ENCODE measurements around the gene ELFN1. TPM values are rescaled to one million over a fixed set of nuclear protein-coding genes. Genes with fewer than 3 reads are reported as not detected.

The ELFN1 gene
- total RNA-seq, 3 donors from 2014 or later: 0.26 to 0.44 (median 0.41) TPM

- no peak overlapping the region for H3K4me3 ChIP-seq
- DNase-seq (no peak), ATAC-seq (no peak)
- no peaks in the 10 kb centered on the region for H3K4me1 ChIP-seq (ENCODE audit: low read depth)
- intact Hi-C loops (cut with DNase I, micrococcal nuclease): no loop called here
- TF ChIP-seq CTCF (IDR thresholded peaks at IDR 0.05): no peak
- no peaks in the 10 kb centered on the region for H3K36me3 ChIP-seq (ENCODE audit: low read depth)
- no peaks in the 10 kb centered on the region for H3K9me3 ChIP-seq
These were observed 105.3 kb downstream of the ELFN1 start for GRCh38 chr7:1775389-1775788.

GRCh38 chr7:1777122-1777521 lies 107.0 kb downstream of the ELFN1 start:
- no peaks in the 10 kb centered on the region for H3K9me3 ChIP-seq
- no peak overlapping the region for H3K4me3 ChIP-seq
- no peak for DNase-seq
- no peaks in the 10 kb centered on the region for H3K36me3 ChIP-seq (ENCODE audit: low read depth)
- ATAC-seq: no peak
- TF ChIP-seq CTCF (IDR thresholded peaks at IDR 0.05): no peak
- intact Hi-C loops (cut with DNase I, micrococcal nuclease): no loop called here
- no peaks in the 10 kb centered on the region for H3K4me1 ChIP-seq (ENCODE audit: low read depth)

- ATAC-seq (no peak), DNase-seq (no peak)
- H3K4me1 ChIP-seq (ENCODE audit: low read depth): no peaks in the 10 kb centered on the region
- no peak overlapping the region for H3K4me3 ChIP-seq
- intact Hi-C loops (cut with DNase I, micrococcal nuclease): no loop called here
- no peaks in the 10 kb centered on the region for H3K9me3 ChIP-seq
- H3K36me3 ChIP-seq (ENCODE audit: low read depth): no peaks in the 10 kb centered on the region
- TF ChIP-seq CTCF (IDR thresholded peaks at IDR 0.05): no peak
These were observed 109.4 kb downstream of the ELFN1 start for GRCh38 chr7:1779445-1779844.

- Histone ChIP-seq H3K36me3 (ENCODE audit: low read depth) (no peaks in the 10 kb centered on the region), H3K9me3 (peaks cover 2% of the 10 kb centered on the region), H3K4me3 (no peak overlapping the region), H3K4me1 (ENCODE audit: low read depth) (no peaks in the 10 kb centered on the region)
- DNase-seq: no peak
- ATAC-seq: no peak
- intact Hi-C loops (cut with DNase I, micrococcal nuclease): no loop called here
- TF ChIP-seq CTCF (IDR thresholded peaks at IDR 0.05): no peak
These were observed 111.3 kb downstream of the ELFN1 start for GRCh38 chr7:1781369-1781768.

GRCh38 chr7:1785839-1786238 lies 115.8 kb downstream of the ELFN1 start:
- DNase-seq (no peak), ATAC-seq (no peak)
- no peak overlapping the region for H3K4me3 ChIP-seq
- no peak for TF ChIP-seq CTCF (IDR thresholded peaks at IDR 0.05)
- no peaks in the 10 kb centered on the region for H3K4me1 ChIP-seq (ENCODE audit: low read depth)
- H3K36me3 ChIP-seq (ENCODE audit: low read depth): no peaks in the 10 kb centered on the region
- intact Hi-C loops (cut with DNase I, micrococcal nuclease): no loop called here
- peaks cover 2% of the 10 kb centered on the region for H3K9me3 ChIP-seq

- Histone ChIP-seq H3K9me3 (peaks cover 2% of the 10 kb centered on the region), H3K36me3 (ENCODE audit: low read depth) (no peaks in the 10 kb centered on the region), H3K4me3 (no peak overlapping the region), H3K4me1 (ENCODE audit: low read depth) (no peaks in the 10 kb centered on the region)
- ATAC-seq: no peak
- no peak for TF ChIP-seq CTCF (IDR thresholded peaks at IDR 0.05)
- no peak for DNase-seq
- intact Hi-C loops (cut with DNase I, micrococcal nuclease): no loop called here
These were observed 117.2 kb downstream of the ELFN1 start for GRCh38 chr7:1787241-1787640.
